IMR-90 (cell line): ENCODE data around the gene SLC5A3. TPM values are rescaled to one million over a fixed set of nuclear protein-coding genes. Genes with fewer than 3 reads are reported as not detected.

Experiments used
- ATAC-seq: fragments of 200-7000 bp; cut with Tn5 transposase; 2 replicates; pipeline ENCODE4 v1.9.1; 2020; ENCODE audit warnings: low read depth, mild to moderate bottlenecking, moderate library complexity
- BruUV-seq: library from RNA; stranded (reverse); fragments of 400-500 nt; replicated peaks from 2 replicates; lab custom pipeline; 2021; lab: Mats Ljungman, UMichigan
- CTCF ChIA-PET: fragments of 300-600 bp; formaldehyde crosslinking; extraction: SDS; loops from one replicate; lab custom pipeline; 2021; ENCODE audit warnings: antibody characterized with exemption; lab: Yijun Ruan, JAX
- POLR2A ChIA-PET: fragments of 300-600 bp; sonication (Branson Sonifier 250); formaldehyde crosslinking; loops from one replicate; lab custom pipeline; 2022; ENCODE audit warnings: antibody characterized with exemption; ENCODE audit not compliant: unreplicated experiment; lab: Charles Lee
- DNase-seq: peaks from one replicate; pipeline ENCODE4 v3.0.0; 2013
- H2AFZ ChIP-seq: replicated peaks from 2 replicates; pipeline ENCODE3; 2013; ENCODE audit warnings: low read length, mild to moderate bottlenecking; ENCODE audit not compliant: poor library complexity
- H2AK5ac ChIP-seq: 2 replicates; pipeline ENCODE4 v1.6.1; 2013; ENCODE audit warnings: low read depth, low read length, inconsistent platforms
- H2AK9ac ChIP-seq: replicated peaks from 2 replicates; pipeline ENCODE3; 2013; ENCODE audit warnings: mild to moderate bottlenecking, low read depth, low read length, moderate library complexity; ENCODE audit not compliant: poor library complexity
- H2BK120ac ChIP-seq: 2 replicates; pipeline ENCODE4 v1.6.1; 2013; ENCODE audit warnings: low read depth, low read length, inconsistent platforms
- H2BK15ac ChIP-seq: 3 replicates; pipeline ENCODE4 v1.6.1; 2013; ENCODE audit warnings: low read depth, low read length, inconsistent platforms
- H2BK20ac ChIP-seq: 2 replicates; pipeline ENCODE4 v1.6.1; 2013; ENCODE audit warnings: low read depth, mild to moderate bottlenecking, inconsistent platforms, low read length, moderate library complexity
- H2BK5ac ChIP-seq: 2 replicates; pipeline ENCODE4 v1.6.1; 2013; ENCODE audit warnings: mild to moderate bottlenecking, low read depth, low read length, inconsistent platforms; ENCODE audit not compliant: poor library complexity, severe bottlenecking
- H3K14ac ChIP-seq: replicated peaks from 2 replicates; pipeline ENCODE4 v1.6.1; 2013; ENCODE audit warnings: low read depth, low read length, inconsistent platforms
- H3K18ac ChIP-seq: 2 replicates; pipeline ENCODE4 v1.6.1; 2013; ENCODE audit warnings: low read depth, low read length, control low read depth
- H3K23ac ChIP-seq: 2 replicates; pipeline ENCODE4 v1.6.1; 2013; ENCODE audit warnings: low read depth, low read length, inconsistent platforms
- H3K27ac ChIP-seq: 2 replicates; pipeline ENCODE4 v1.5.1; 2013; ENCODE audit warnings: mild to moderate bottlenecking, control low read depth, low read length; ENCODE audit not compliant: insufficient read depth
- H3K27me3 ChIP-seq: 2 replicates; pipeline ENCODE4 v1.6.1; 2013; ENCODE audit warnings: low read length; ENCODE audit not compliant: control insufficient read depth, insufficient read depth
- H3K36me3 ChIP-seq: 2 replicates; pipeline ENCODE4 v1.6.1; 2013; ENCODE audit warnings: low read length, mixed read lengths; ENCODE audit not compliant: control insufficient read depth, insufficient read depth
- H3K4ac ChIP-seq: 2 replicates; pipeline ENCODE4 v1.6.1; 2013; ENCODE audit warnings: low read depth, low read length, inconsistent platforms
- H3K4me1 ChIP-seq: 2 replicates; pipeline ENCODE4 v1.6.1; 2013; ENCODE audit warnings: low read length, mixed read lengths; ENCODE audit not compliant: control insufficient read depth, insufficient read depth
- H3K4me2 ChIP-seq: 2 replicates; pipeline ENCODE4 v1.6.1; 2013; ENCODE audit warnings: low read depth, mild to moderate bottlenecking, control low read depth, low read length, moderate library complexity
- H3K4me3 ChIP-seq: 2 replicates; pipeline ENCODE4 v1.5.1; 2013; ENCODE audit warnings: low read depth, mild to moderate bottlenecking, control low read depth, low read length, moderate library complexity; ENCODE audit not compliant: insufficient read depth
- H3K56ac ChIP-seq: 2 replicates; pipeline ENCODE4 v1.6.1; 2013; ENCODE audit warnings: low read length, inconsistent platforms; ENCODE audit not compliant: insufficient read depth; ENCODE audit errors: extremely low read depth
- H3K79me1 ChIP-seq, 2 experiments: 2 replicates each; pipeline ENCODE4 v1.6.1; 2013; ENCODE audit warnings: low read length in 2 of 2, inconsistent platforms in 1 of 2, low read depth in 1 of 2
- H3K9ac ChIP-seq: 2 replicates; pipeline ENCODE4 v1.6.1; 2013; ENCODE audit warnings: low read depth, low read length, control low read depth
- H3K9me1 ChIP-seq: 2 replicates; pipeline ENCODE4 v1.6.1; 2013; ENCODE audit warnings: low read length, inconsistent platforms; ENCODE audit not compliant: insufficient read depth
- H3K9me3 ChIP-seq: 2 replicates; pipeline ENCODE4 v1.6.1; 2013; ENCODE audit warnings: low read length; ENCODE audit not compliant: control insufficient read depth, insufficient read depth
- H4K20me1 ChIP-seq: 2 replicates; pipeline ENCODE4 v1.6.1; 2013; ENCODE audit warnings: low read length, inconsistent platforms; ENCODE audit not compliant: insufficient read depth
- H4K5ac ChIP-seq: 2 replicates; pipeline ENCODE4 v1.6.1; 2013; ENCODE audit warnings: mild to moderate bottlenecking, low read depth, low read length, control low read depth
- H4K8ac ChIP-seq, 2 experiments: 2 replicates each; pipeline ENCODE4 v1.6.1; 2013; ENCODE audit warnings: low read depth in 2 of 2, low read length in 2 of 2, control low read depth in 1 of 2, inconsistent platforms in 1 of 2
- H4K91ac ChIP-seq: 2 replicates; pipeline ENCODE4 v1.6.1; 2013; ENCODE audit warnings: low read depth, low read length, inconsistent platforms; ENCODE audit not compliant: insufficient read depth
- BHLHE40 ChIP-seq: fragments of 150-350 bp; IDR thresholded peaks from 2 replicates; pipeline ENCODE4 v1.6.1; 2016; ENCODE audit warnings: mild to moderate bottlenecking, low read depth, low read length
- CEBPB ChIP-seq: IDR thresholded peaks from 2 replicates; pipeline ENCODE4 v1.6.1; 2012; ENCODE audit warnings: low read depth, low read length, improper control_type of control experiment
- CHD1 ChIP-seq: IDR thresholded peaks from 2 replicates; pipeline ENCODE4 v1.6.1; 2012; ENCODE audit warnings: low read depth, low read length, improper control_type of control experiment
- FOS ChIP-seq: fragments of 150-350 bp; IDR thresholded peaks from 2 replicates; pipeline ENCODE4 v1.6.1; 2016; ENCODE audit warnings: low read depth, low read length
- MAFK ChIP-seq: IDR thresholded peaks from 2 replicates; pipeline ENCODE4 v1.6.1; 2012; ENCODE audit warnings: low read depth, low read length, improper control_type of control experiment
- MAZ ChIP-seq: IDR thresholded peaks from 2 replicates; pipeline ENCODE4 v1.6.1; 2012; ENCODE audit warnings: low read depth, mild to moderate bottlenecking, low read length, improper control_type of control experiment, moderate library complexity, borderline replicate concordance
- MXI1 ChIP-seq: IDR thresholded peaks from 2 replicates; pipeline ENCODE4 v1.6.1; 2012; ENCODE audit warnings: low read depth, mild to moderate bottlenecking, low read length, moderate library complexity, borderline replicate concordance
- NFE2L2 ChIP-seq: fragments of 150-350 bp; IDR thresholded peaks from 2 replicates; pipeline ENCODE4 v1.6.1; 2016; ENCODE audit warnings: low read depth, mild to moderate bottlenecking, low read length
- POLR2A ChIP-seq: IDR thresholded peaks from 2 replicates; pipeline ENCODE4 v1.6.1; 2012; ENCODE audit warnings: mild to moderate bottlenecking, low read depth, low read length
- RAD21 ChIP-seq: IDR thresholded peaks from 2 replicates; pipeline ENCODE4 v1.6.1; 2012; ENCODE audit warnings: low read length, improper control_type of control experiment
- RCOR1 ChIP-seq: IDR thresholded peaks from 2 replicates; pipeline ENCODE4 v1.6.1; 2012; ENCODE audit warnings: mild to moderate bottlenecking, low read length, improper control_type of control experiment; ENCODE audit not compliant: insufficient replicate concordance
- RFX5 ChIP-seq: IDR thresholded peaks from 2 replicates; pipeline ENCODE4 v1.8.0; 2012; ENCODE audit warnings: low read depth, mild to moderate bottlenecking, low read length, moderate library complexity
- SMC3 ChIP-seq: fragments of 150-350 bp; IDR thresholded peaks from 2 replicates; pipeline ENCODE4 v1.6.1; 2016; ENCODE audit warnings: low read depth, mild to moderate bottlenecking, antibody characterized with exemption, low read length, moderate library complexity
- WGBS, 2 experiments: methylation state at CpG; one replicate each; pipeline versions ENCODE4 v1.1.5 to v1.1.7; 2013; ENCODE audit warnings: missing lambda C conversion rate in 2 of 2; ENCODE audit not compliant: insufficient read length in 1 of 2; ENCODE audit errors: extremely low coverage in 2 of 2; 5-methylcytosine and 5-hydroxymethylcytosine counted together
- dilution Hi-C: fragments of 300-500 bp; cut with HindIII; formaldehyde crosslinking; loops from one replicate; pipeline ENCODE4 v1.14.3; 2018; ENCODE audit warnings: low sequenced_read_pairs; ENCODE audit not compliant: unreplicated experiment
- in situ Hi-C: fragments of 300-500 bp; cut with MboI; formaldehyde crosslinking; loops from 3 replicates; pipeline ENCODE4 v1.14.3; 2019; ENCODE audit warnings: low sequenced_read_pairs, inconsistent platforms, mixed read lengths
- intact Hi-C: fragments of 100-400 bp; cut with micrococcal nuclease; formaldehyde crosslinking; loops from 2 replicates; pipeline ENCODE4 v1.10.0; 2022
- polyA plus RNA-seq, 3 experiments: library from polyadenylated mRNA; depleted of rRNA; stranded (reverse); fragments of >200 nt; gene quantifications; 2 replicates each; pipeline ENCODE4 v1.2.3, GENCODE V29; 2012; ENCODE audit warnings: low replicate concordance in 1 of 3
- total RNA-seq: library from RNA; depleted of rRNA; stranded (reverse); fragments of >200 nt; gene quantifications from 2 replicates; pipeline ENCODE4 v1.2.3, GENCODE V29; 2012
- TF ChIP-seq, protein P1 (sequence below): fragments of 150-350 bp; IDR thresholded peaks from 2 replicates; pipeline ENCODE4 v1.6.1; 2017; ENCODE audit warnings: mild to moderate bottlenecking, antibody characterized with exemption, low read length, low read depth
- TF ChIP-seq, protein P2 (sequence below): fragments of 150-350 bp; IDR thresholded peaks from 2 replicates; pipeline ENCODE4 v1.6.1; 2016; ENCODE audit warnings: low read depth, mild to moderate bottlenecking, low read length, moderate library complexity, borderline replicate concordance
- TF ChIP-seq, protein P3 (sequence below): conservative IDR thresholded peaks from 2 replicates; pipeline ENCODE4 v1.5.1; 2012; ENCODE audit warnings: mild to moderate bottlenecking, low read depth, low read length, improper control_type of control experiment

Gene SLC5A3
- total and polyA plus RNA-seq, 2 of the 4 experiments (the other 2 are of a cell fraction): 1.8 to 9.9 TPM

DNA sequence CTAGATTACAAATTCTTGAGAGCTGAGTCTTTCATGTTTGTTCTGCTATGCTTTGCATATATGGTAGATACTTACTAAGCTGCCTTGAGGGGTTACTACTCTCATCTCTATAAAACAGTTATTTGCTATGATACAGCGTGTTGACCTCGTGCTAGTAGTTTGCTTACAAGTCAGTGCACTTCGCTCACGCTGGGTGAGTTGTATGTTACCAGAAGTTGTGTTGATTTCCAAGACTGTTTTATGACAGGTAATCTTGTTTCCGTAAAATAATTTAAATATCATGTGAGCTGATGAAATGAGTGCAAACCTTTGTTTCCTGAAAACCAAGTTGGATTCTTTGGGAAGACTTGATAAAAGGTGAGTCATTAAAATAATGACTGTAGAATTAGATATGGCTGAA, 7.3 kb downstream of the SLC5A3 start:
- H2AK5ac ChIP-seq: no peak overlapping the region
- no peak overlapping the region for H3K56ac ChIP-seq
- no peak overlapping the region for H3K9ac ChIP-seq
- H3K4me3 ChIP-seq: no peak overlapping the region
- H3K14ac ChIP-seq: no peak overlapping the region
- no peak overlapping the region; the same call in 1 of the 2 replicates for H3K18ac ChIP-seq
- no peak overlapping the region for H3K23ac ChIP-seq
- no peaks in the 10 kb centered on the region for H3K9me1 ChIP-seq
- no peak overlapping the region for H2BK20ac ChIP-seq
- peaks cover 20% of the 10 kb centered on the region; the same call in 1 of the 2 replicates for H4K20me1 ChIP-seq
- peaks cover 5% of the 10 kb centered on the region for H3K36me3 ChIP-seq
- H2AK9ac ChIP-seq: no peak overlapping the region
- in situ Hi-C loops: no loop called here
- no peak overlapping the region for H3K27ac ChIP-seq
- H4K91ac ChIP-seq: no peak overlapping the region
- no peak overlapping the region for H2BK15ac ChIP-seq
- no peaks in the 10 kb centered on the region for H3K27me3 ChIP-seq
- no peak overlapping the region for H2BK120ac ChIP-seq
- 0 out of 2 replicates have a peak overlapping the region, but pooled peaks have one; percentile 14 for H3K4me2 ChIP-seq
- 93% methylated on average over 3 of the region's 5 CpGs; no CpG with 5 or more reads in 1 of the 2 experiments for WGBS, 2 experiments
- no peak overlapping the region for H4K5ac ChIP-seq
- H2AFZ ChIP-seq: no peak overlapping the region
- ATAC-seq (no peak), DNase-seq (no peak)
- TF ChIP-seq, protein P1, sequence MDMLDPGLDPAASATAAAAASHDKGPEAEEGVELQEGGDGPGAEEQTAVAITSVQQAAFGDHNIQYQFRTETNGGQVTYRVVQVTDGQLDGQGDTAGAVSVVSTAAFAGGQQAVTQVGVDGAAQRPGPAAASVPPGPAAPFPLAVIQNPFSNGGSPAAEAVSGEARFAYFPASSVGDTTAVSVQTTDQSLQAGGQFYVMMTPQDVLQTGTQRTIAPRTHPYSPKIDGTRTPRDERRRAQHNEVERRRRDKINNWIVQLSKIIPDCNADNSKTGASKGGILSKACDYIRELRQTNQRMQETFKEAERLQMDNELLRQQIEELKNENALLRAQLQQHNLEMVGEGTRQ: no peak
- TF ChIP-seq MXI1 (no peak), POLR2A (no peak), NFE2L2 (no peak), MAFK (no peak), BHLHE40 (no peak), RFX5 (no peak), MAZ (no peak), RAD21 (no peak), FOS (no peak), RCOR1 (no peak), CEBPB (no peak), SMC3 (no peak), CHD1 (no peak)
- TF ChIP-seq, protein P2, sequence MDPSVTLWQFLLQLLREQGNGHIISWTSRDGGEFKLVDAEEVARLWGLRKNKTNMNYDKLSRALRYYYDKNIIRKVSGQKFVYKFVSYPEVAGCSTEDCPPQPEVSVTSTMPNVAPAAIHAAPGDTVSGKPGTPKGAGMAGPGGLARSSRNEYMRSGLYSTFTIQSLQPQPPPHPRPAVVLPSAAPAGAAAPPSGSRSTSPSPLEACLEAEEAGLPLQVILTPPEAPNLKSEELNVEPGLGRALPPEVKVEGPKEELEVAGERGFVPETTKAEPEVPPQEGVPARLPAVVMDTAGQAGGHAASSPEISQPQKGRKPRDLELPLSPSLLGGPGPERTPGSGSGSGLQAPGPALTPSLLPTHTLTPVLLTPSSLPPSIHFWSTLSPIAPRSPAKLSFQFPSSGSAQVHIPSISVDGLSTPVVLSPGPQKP: no peak
- TF ChIP-seq, protein P3, sequence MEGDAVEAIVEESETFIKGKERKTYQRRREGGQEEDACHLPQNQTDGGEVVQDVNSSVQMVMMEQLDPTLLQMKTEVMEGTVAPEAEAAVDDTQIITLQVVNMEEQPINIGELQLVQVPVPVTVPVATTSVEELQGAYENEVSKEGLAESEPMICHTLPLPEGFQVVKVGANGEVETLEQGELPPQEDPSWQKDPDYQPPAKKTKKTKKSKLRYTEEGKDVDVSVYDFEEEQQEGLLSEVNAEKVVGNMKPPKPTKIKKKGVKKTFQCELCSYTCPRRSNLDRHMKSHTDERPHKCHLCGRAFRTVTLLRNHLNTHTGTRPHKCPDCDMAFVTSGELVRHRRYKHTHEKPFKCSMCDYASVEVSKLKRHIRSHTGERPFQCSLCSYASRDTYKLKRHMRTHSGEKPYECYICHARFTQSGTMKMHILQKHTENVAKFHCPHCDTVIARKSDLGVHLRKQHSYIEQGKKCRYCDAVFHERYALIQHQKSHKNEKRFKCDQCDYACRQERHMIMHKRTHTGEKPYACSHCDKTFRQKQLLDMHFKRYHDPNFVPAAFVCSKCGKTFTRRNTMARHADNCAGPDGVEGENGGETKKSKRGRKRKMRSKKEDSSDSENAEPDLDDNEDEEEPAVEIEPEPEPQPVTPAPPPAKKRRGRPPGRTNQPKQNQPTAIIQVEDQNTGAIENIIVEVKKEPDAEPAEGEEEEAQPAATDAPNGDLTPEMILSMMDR: no peak
- POLR2A ChIA-PET: no interaction called here
- no peak overlapping the region for H3K4ac ChIP-seq
- dilution Hi-C loops: no loop called here
- H3K4me1 ChIP-seq: peaks cover 5% of the 10 kb centered on the region
- CTCF ChIA-PET: interaction anchor here (1.0 kb wide), 1 partner anchor 10 kb away, joined by 3 read pairs; no protein-coding TSS in a partner anchor
- H4K8ac ChIP-seq: no peak overlapping the region
- H3K79me1 ChIP-seq: peaks cover 41 to 66% of the 10 kb centered on the region in 2 experiments
- H2BK5ac ChIP-seq: no peak overlapping the region
- no peaks in the 10 kb centered on the region for H3K9me3 ChIP-seq
- intact Hi-C loops: no loop called here
- BruUV-seq: no TSS peak
